Measurements from ENCODE around the gene CBLIF.

CBLIF gene

DNA sequence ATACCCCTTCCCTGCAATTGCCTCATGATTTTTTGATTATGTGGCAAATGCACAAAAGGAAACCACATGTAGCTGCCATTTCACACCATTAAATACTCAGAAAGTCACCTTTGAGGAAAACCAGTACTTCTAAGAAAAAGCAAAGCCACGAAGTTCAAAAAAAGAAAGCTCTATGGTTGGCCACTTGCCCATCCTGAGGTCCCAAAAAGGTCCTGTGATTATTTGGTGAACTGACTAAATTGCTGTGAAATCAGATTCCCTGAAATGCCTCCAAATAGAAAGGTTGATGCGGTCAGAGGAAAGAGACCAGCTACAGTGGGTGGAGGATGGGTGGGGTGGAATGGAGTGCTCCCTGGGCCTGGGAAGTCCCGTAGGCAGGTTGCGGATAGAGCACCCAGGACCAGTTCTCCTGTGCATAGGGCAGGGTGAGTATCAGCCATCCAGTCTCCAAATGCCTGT is 61.6 kb downstream of the CBLIF start:
- H3K18ac ChIP-seq (ENCODE audit: low read length), result no peak overlapping the region
- H3K4ac ChIP-seq (ENCODE audit: low read length), result no peak overlapping the region
- H2AFZ ChIP-seq (ENCODE audit: low read length), result no peak overlapping the region
- no peak overlapping the region for H4K8ac ChIP-seq (ENCODE audit: low read depth, low read length)
- no peak for DNase-seq (ENCODE audit: low spot score)
- H3K9ac ChIP-seq (ENCODE audit: low read depth, low read length, poor library complexity), result no peak overlapping the region
- no peak overlapping the region for H4K91ac ChIP-seq (ENCODE audit: low read depth, low read length, poor library complexity)
- peaks cover 0 to 2% (median 0%) of the 10 kb centered on the region in 3 experiments for H3K27me3 ChIP-seq (ENCODE audit: control insufficient read depth in 3 of 3, insufficient read depth in 3 of 3, low read depth in 1 of 3, low read length in 3 of 3)
- H3K36me3 ChIP-seq (replicated peaks in 1 of 2; ENCODE audit: control insufficient read depth in 2 of 2, insufficient read depth in 2 of 2, low read length in 2 of 2), result peaks cover 0 to 2% of the 10 kb centered on the region in 2 donors
- H3K27ac ChIP-seq (replicated peaks; ENCODE audit: low read length), result no peak overlapping the region
- no peak overlapping the region for H2BK5ac ChIP-seq (ENCODE audit: low read length)
- no peaks in the 10 kb centered on the region for H3K4me1 ChIP-seq (ENCODE audit: control insufficient read depth in 2 of 2, insufficient read depth in 1 of 2, low read depth in 1 of 2, low read length in 2 of 2)
- WGBS, 2 donors (ENCODE audit: extremely low coverage in 2 of 2, insufficient read length in 2 of 2, insufficient replicate concordance in 1 of 2), result no CpG with 5 or more reads among the region's 4 CpGs
- H3K9me3 ChIP-seq (replicated peaks in 1 of 2; ENCODE audit: control insufficient read depth in 2 of 2, insufficient read depth in 1 of 2, low read depth in 1 of 2, low read length in 2 of 2), result no peaks in the 10 kb centered on the region
- H2AK5ac ChIP-seq (ENCODE audit: low read depth, low read length), result no peak overlapping the region
- no peaks in the 10 kb centered on the region for H3K79me1 ChIP-seq (ENCODE audit: low read depth, low read length)
- no peak overlapping the region for H2BK12ac ChIP-seq (ENCODE audit: low read length)
- H2BK15ac ChIP-seq (ENCODE audit: low read length), result no peak overlapping the region
- no peak overlapping the region for H3K4me3 ChIP-seq (ENCODE audit: low read length in 2 of 2)
- H3K4me2 ChIP-seq (ENCODE audit: insufficient read depth, low read length, poor library complexity, severe bottlenecking), result no peak overlapping the region
- no peak overlapping the region for H3K14ac ChIP-seq (ENCODE audit: low read length)
- H2BK120ac ChIP-seq (ENCODE audit: low read depth, low read length), result no peak overlapping the region
- H3K23ac ChIP-seq (ENCODE audit: low read depth, low read length, poor library complexity), result no peak overlapping the region

DNA sequence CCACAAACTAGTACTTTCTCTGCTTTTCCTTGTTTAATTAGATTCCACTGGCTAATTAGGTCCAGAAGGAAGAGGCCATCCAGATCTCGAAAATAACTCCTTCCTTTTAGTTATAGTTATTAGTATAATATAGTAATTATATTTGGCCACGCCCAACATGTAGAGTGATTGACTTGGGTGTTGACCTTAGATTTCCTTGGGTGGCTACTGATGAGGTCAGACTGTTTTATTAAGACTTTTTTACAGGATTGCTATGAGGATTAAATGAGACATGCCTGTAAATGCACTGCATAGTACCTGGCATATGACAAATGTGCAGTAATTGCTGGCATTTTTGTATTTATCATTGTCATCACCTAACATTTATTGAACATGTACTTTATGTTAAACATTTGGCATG is 63.2 kb downstream of the CBLIF start:
- H3K4ac ChIP-seq (ENCODE audit: low read length), result no peak overlapping the region
- no peaks in the 10 kb centered on the region for H3K4me1 ChIP-seq (ENCODE audit: control insufficient read depth in 2 of 2, insufficient read depth in 1 of 2, low read depth in 1 of 2, low read length in 2 of 2)
- no peak overlapping the region for H2BK15ac ChIP-seq (ENCODE audit: low read length)
- H4K8ac ChIP-seq (ENCODE audit: low read depth, low read length), result no peak overlapping the region
- H2BK120ac ChIP-seq (ENCODE audit: low read depth, low read length), result no peak overlapping the region
- no peaks in the 10 kb centered on the region for H3K79me1 ChIP-seq (ENCODE audit: low read depth, low read length)
- H2AK5ac ChIP-seq (ENCODE audit: low read depth, low read length), result no peak overlapping the region
- H3K14ac ChIP-seq (ENCODE audit: low read length), result no peak overlapping the region
- DNase-seq (ENCODE audit: low spot score), result no peak
- no peak overlapping the region for H4K91ac ChIP-seq (ENCODE audit: low read depth, low read length, poor library complexity)
- H2BK5ac ChIP-seq (ENCODE audit: low read length), result no peak overlapping the region
- peaks cover 0 to 2% (median 0%) of the 10 kb centered on the region in 3 experiments for H3K27me3 ChIP-seq (ENCODE audit: control insufficient read depth in 3 of 3, insufficient read depth in 3 of 3, low read depth in 1 of 3, low read length in 3 of 3)
- no peak overlapping the region for H3K27ac ChIP-seq (replicated peaks; ENCODE audit: low read length)
- H3K4me2 ChIP-seq (ENCODE audit: insufficient read depth, low read length, poor library complexity, severe bottlenecking), result no peak overlapping the region
- H3K9me3 ChIP-seq (replicated peaks in 1 of 2; ENCODE audit: control insufficient read depth in 2 of 2, insufficient read depth in 1 of 2, low read depth in 1 of 2, low read length in 2 of 2), result no peaks in the 10 kb centered on the region
- no peak overlapping the region for H3K23ac ChIP-seq (ENCODE audit: low read depth, low read length, poor library complexity)
- H2AFZ ChIP-seq (ENCODE audit: low read length), result no peak overlapping the region
- H3K4me3 ChIP-seq (ENCODE audit: low read length in 2 of 2), result no peak overlapping the region
- H3K36me3 ChIP-seq (replicated peaks in 1 of 2; ENCODE audit: control insufficient read depth in 2 of 2, insufficient read depth in 2 of 2, low read length in 2 of 2), result peaks cover 0 to 2% of the 10 kb centered on the region in 2 donors
- H3K18ac ChIP-seq (ENCODE audit: low read length), result no peak overlapping the region
- WGBS, 2 donors (ENCODE audit: extremely low coverage in 2 of 2, insufficient read length in 2 of 2, insufficient replicate concordance in 1 of 2), result no CpG with 5 or more reads among the region's 2 CpGs
- no peak overlapping the region for H2BK12ac ChIP-seq (ENCODE audit: low read length)
- no peak overlapping the region for H3K9ac ChIP-seq (ENCODE audit: low read depth, low read length, poor library complexity)

DNA sequence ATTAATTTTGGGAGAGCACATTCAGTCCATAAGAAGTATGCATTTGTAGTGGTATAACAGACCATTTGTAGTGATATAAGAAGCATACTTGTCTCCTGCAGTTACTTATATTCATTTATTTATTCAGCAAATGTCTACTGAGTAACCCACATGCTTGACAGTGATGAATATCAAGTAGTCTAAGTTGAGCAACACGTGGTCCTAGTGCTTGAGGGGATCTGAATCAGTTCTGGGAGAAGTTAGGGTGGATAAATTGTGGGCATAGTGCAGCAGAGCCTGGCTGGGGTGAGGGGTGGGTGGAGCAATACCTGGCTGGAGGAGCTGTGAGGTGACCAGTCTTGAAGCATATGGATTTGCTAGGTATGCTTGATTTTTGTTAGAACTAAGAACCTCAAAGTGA is 65.8 kb downstream of the CBLIF start:
- Histone ChIP-seq H3K4me2 (ENCODE audit: insufficient read depth, low read length, poor library complexity, severe bottlenecking) (no peak overlapping the region), H3K14ac (ENCODE audit: low read length) (no peak overlapping the region), H3K4me1 (ENCODE audit: control insufficient read depth in 2 of 2, insufficient read depth in 1 of 2, low read depth in 1 of 2, low read length in 2 of 2) (no peaks in the 10 kb centered on the region), H4K8ac (ENCODE audit: low read depth, low read length) (no peak overlapping the region), H3K27me3 (ENCODE audit: control insufficient read depth in 3 of 3, insufficient read depth in 3 of 3, low read depth in 1 of 3, low read length in 3 of 3) (peaks cover 0 to 2% (median 0%) of the 10 kb centered on the region in 3 experiments), H2BK120ac (ENCODE audit: low read depth, low read length) (no peak overlapping the region), H2BK12ac (ENCODE audit: low read length) (no peak overlapping the region), H2AFZ (ENCODE audit: low read length) (no peak overlapping the region), H3K9ac (ENCODE audit: low read depth, low read length, poor library complexity) (no peak overlapping the region), H3K23ac (ENCODE audit: low read depth, low read length, poor library complexity) (no peak overlapping the region), H2BK15ac (ENCODE audit: low read length) (no peak overlapping the region), H3K18ac (ENCODE audit: low read length) (no peak overlapping the region), H3K4ac (ENCODE audit: low read length) (no peak overlapping the region), H3K9me3 (replicated peaks in 1 of 2; ENCODE audit: control insufficient read depth in 2 of 2, insufficient read depth in 1 of 2, low read depth in 1 of 2, low read length in 2 of 2) (no peaks in the 10 kb centered on the region), H4K91ac (ENCODE audit: low read depth, low read length, poor library complexity) (no peak overlapping the region), H3K27ac (replicated peaks; ENCODE audit: low read length) (no peak overlapping the region), H3K36me3 (replicated peaks in 1 of 2; ENCODE audit: control insufficient read depth in 2 of 2, insufficient read depth in 2 of 2, low read length in 2 of 2) (peaks cover 0 to 2% of the 10 kb centered on the region in 2 donors), H3K79me1 (ENCODE audit: low read depth, low read length) (no peaks in the 10 kb centered on the region), H2AK5ac (ENCODE audit: low read depth, low read length) (no peak overlapping the region), H2BK5ac (ENCODE audit: low read length) (no peak overlapping the region), H3K4me3 (ENCODE audit: low read length in 2 of 2) (no peak overlapping the region)
- WGBS, 2 donors (ENCODE audit: extremely low coverage in 2 of 2, insufficient read length in 2 of 2, insufficient replicate concordance in 1 of 2), result no CpG with 5 or more reads among the region's 1 CpG
- no peak for DNase-seq (ENCODE audit: low spot score)

Data from neuronal stem cell (in vitro differentiated cells).